SK-N-MC (cell line): ENCODE data around the gene ALMS1.
"Not testable (repeated sequence)": the region's sequence is repeated elsewhere in the genome, so short reads cannot be mapped to it uniquely, and the experiment has no call there.

ENCODE experiments used
- EZH2 ChIP-seq: fragments of 200-600 bp; sonication (generic); IDR thresholded peaks from one replicate; pipeline ENCODE4 v1.6.1; 2017; ENCODE audit warnings: antibody characterized with exemption
- FOXP2 ChIP-seq: optimal IDR thresholded peaks from 2 replicates; pipeline ENCODE3; 2011; ENCODE audit warnings: mild to moderate bottlenecking, moderate library complexity; ENCODE audit not compliant: insufficient read depth; ENCODE audit errors: extremely low read length, control extremely low read depth
- POLR2AphosphoS5 ChIP-seq: IDR thresholded peaks from 2 replicates; pipeline ENCODE4 v1.6.1; 2012; ENCODE audit warnings: mild to moderate bottlenecking, low read depth, low read length, borderline replicate concordance

DNA sequence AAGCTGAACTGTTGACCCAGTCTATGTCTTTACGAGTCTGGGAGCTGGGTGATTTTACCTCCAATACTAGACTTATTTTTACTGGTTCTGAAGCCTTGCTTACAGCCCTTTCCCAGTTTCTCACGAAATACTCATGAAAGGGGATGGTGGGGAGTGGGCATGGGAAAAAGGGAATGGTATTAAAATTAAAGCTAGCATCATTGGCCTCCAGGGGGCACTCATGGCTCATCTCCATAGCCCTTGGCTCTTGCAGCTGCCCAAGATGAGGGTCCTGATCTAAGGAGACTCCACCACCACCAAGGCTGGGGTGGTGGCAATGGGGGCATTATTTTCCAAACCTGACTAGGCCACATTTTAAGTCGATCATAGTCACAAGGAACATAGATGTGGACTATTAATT, 234.3 kb downstream of the ALMS1 start:
- TF ChIP-seq POLR2AphosphoS5, EZH2, FOXP2: not testable (repeated sequence)
